Natural killer cell (primary cell): ENCODE measurements around the gene AXDND1. TPM values are rescaled to one million over a fixed set of nuclear protein-coding genes. Genes with fewer than 3 reads are reported as not detected.
"Not testable (repeated sequence)": the region's sequence is repeated elsewhere in the genome, so short reads cannot be mapped to it uniquely, and the experiment has no call there.

Experiments used
- ATAC-seq, 3 donors: fragments of 150-1000 bp in 2 of 3; fragments of 200-7000 bp in 1 of 3; cut with Tn5 transposase; 1 replicate in 1 of 3; 2 replicates in 2 of 3; pipeline ENCODE4 v1.10.0; 2021; ENCODE audit warnings: mild to moderate bottlenecking in 2 of 3, moderate library complexity in 2 of 3
- DNase-seq, 2 donors: peaks; one replicate each; pipeline versions ENCODE4 v3.0.0 to v3.0.0-alpha.2; 2013 to 2021; ENCODE audit warnings: mixed read lengths in 1 of 2
- H3K27ac ChIP-seq: one replicate; pipeline ENCODE4 v1.5.1; 2013; ENCODE audit warnings: mild to moderate bottlenecking, low read length
- H3K27me3 ChIP-seq: one replicate; pipeline ENCODE4 v1.6.1; 2013; ENCODE audit warnings: low read length; ENCODE audit not compliant: control insufficient read depth, insufficient read depth
- H3K36me3 ChIP-seq: one replicate; pipeline ENCODE4 v1.6.1; 2013; ENCODE audit warnings: low read length; ENCODE audit not compliant: control insufficient read depth, insufficient read depth
- H3K4me1 ChIP-seq: one replicate; pipeline ENCODE4 v1.6.1; 2013; ENCODE audit warnings: low read length; ENCODE audit not compliant: control insufficient read depth, insufficient read depth
- H3K4me3 ChIP-seq: one replicate; pipeline ENCODE4 v1.5.1; 2013; ENCODE audit warnings: low read length
- H3K9me3 ChIP-seq: one replicate; pipeline ENCODE4 v1.6.1; 2013; ENCODE audit warnings: low read length; ENCODE audit not compliant: control insufficient read depth, insufficient read depth
- H3K27ac Mint-ChIP-seq, 2 donors: one replicate each; pipeline ENCODE4 v1.8.0; 2022; ENCODE audit warnings: mild to moderate bottlenecking in 2 of 2, mixed read lengths in 2 of 2, moderate library complexity in 1 of 2
- H3K27me3 Mint-ChIP-seq, 2 donors: one replicate each; pipeline ENCODE4 v1.8.0; 2022; ENCODE audit warnings: low read depth in 2 of 2, mixed read lengths in 2 of 2
- H3K36me3 Mint-ChIP-seq: one replicate; pipeline ENCODE4 v1.8.0; 2022; ENCODE audit warnings: mixed read lengths
- H3K4me1 Mint-ChIP-seq, 2 donors: one replicate each; pipeline ENCODE4 v1.8.0; 2022; ENCODE audit warnings: mixed read lengths in 2 of 2
- H3K4me3 Mint-ChIP-seq: one replicate; pipeline ENCODE4 v1.8.0; 2022; ENCODE audit warnings: mild to moderate bottlenecking, moderate library complexity, mixed read lengths
- H3K9me3 Mint-ChIP-seq, 2 donors: one replicate each; pipeline ENCODE4 v1.8.0; 2022; ENCODE audit warnings: mixed read lengths in 2 of 2
- CTCF ChIP-seq: fragments of 200-600 bp; IDR thresholded peaks from one replicate; pipeline ENCODE4 v1.8.0; 2022; ENCODE audit warnings: antibody characterized with exemption
- WGBS: methylation state at CpG from one replicate; pipeline ENCODE4 v1.1.7; 2013; ENCODE audit warnings: missing lambda C conversion rate; ENCODE audit not compliant: insufficient coverage; 5-methylcytosine and 5-hydroxymethylcytosine counted together
- intact Hi-C: fragments of 100-400 bp; cut with micrococcal nuclease; formaldehyde crosslinking; loops from one replicate; pipeline ENCODE4 v1.14.2; 2022
- total RNA-seq, 4 donors: library from RNA; stranded (reverse); fragments of 120-200 nt in 1 of 4; gene quantifications; one replicate each; pipeline versions ENCODE4 v1.2.3 to v1.2.4, GENCODE V29; 2013 to 2022

Gene AXDND1
- total RNA-seq, 3 donors from 2014 or later (not counting 1 experiment from before 2014, with no cell fraction given) = 0.78 to 2.0 (median 1.7) TPM

DNA sequence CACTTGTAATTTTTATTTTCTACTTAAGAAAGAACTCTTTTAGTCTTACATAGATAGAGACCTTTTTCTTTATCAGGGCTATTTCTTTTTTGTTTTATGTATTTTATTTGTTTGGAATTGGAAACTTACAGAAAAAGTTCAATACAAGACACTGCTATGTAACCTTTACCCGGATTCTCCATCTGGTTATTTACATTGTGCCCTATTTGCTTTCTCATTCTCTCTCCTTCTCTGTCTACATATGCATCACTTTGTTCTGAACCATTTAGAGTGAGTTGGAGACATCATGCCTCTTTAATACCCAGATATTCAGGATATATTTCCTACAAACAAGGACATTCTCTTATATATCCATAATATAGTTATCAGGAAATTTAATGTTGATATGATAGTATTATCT lies 18.3 kb downstream of the AXDND1 start:
- no peak for TF ChIP-seq CTCF
- H3K4me3 ChIP-seq = no peak overlapping the region
- Mint-ChIP-seq H3K27me3 (peaks cover 0 to 7% of the 10 kb centered on the region in 2 donors), H3K9me3 (no peaks in the 10 kb centered on the region), H3K4me3 (no peak overlapping the region), H3K36me3 (no peaks in the 10 kb centered on the region), H3K27ac (no peak overlapping the region), H3K4me1 (no peaks in the 10 kb centered on the region)
- no peaks in the 10 kb centered on the region for H3K4me1 ChIP-seq
- ATAC-seq (no peak), DNase-seq (no peak)
- no peaks in the 10 kb centered on the region for H3K9me3 ChIP-seq
- H3K27me3 ChIP-seq = no peaks in the 10 kb centered on the region
- H3K27ac ChIP-seq = no peak overlapping the region
- WGBS = 75% methylated on average over 1 of the region's 1 CpG
- intact Hi-C loops = no loop called here
- H3K36me3 ChIP-seq = no peaks in the 10 kb centered on the region

DNA sequence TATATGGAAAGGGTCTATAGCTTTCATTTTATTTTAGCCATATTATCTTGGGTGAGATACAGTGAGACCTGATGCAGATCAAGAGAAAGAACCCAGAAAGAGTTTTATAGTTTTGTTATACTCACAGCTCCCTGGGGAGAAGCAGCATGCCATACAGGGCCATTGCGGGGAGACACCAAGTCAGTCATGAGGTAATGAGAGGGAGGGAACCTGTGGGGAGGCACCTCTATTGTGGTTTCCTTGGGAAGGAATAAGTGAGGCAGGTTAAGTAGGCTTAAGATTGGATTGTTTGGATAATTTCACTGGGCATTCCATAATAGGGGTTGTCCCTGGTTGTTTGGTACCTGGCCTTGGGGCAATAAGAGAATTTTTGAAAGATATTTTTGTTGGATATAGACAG lies 19.7 kb downstream of the AXDND1 start:
- ATAC-seq (no peak), DNase-seq (no peak)
- H3K36me3 Mint-ChIP-seq = no peaks in the 10 kb centered on the region
- 89% methylated on average over 1 of the region's 1 CpG for WGBS
- Histone ChIP-seq H3K4me1 (no peaks in the 10 kb centered on the region), H3K27me3 (no peaks in the 10 kb centered on the region), H3K36me3 (no peaks in the 10 kb centered on the region), H3K27ac (no peak overlapping the region), H3K9me3 (no peaks in the 10 kb centered on the region), H3K4me3 (no peak overlapping the region)
- intact Hi-C loops = no loop called here
- H3K27ac Mint-ChIP-seq = no peak overlapping the region
- H3K9me3 Mint-ChIP-seq = no peaks in the 10 kb centered on the region
- no peak overlapping the region for H3K4me3 Mint-ChIP-seq
- no peak for TF ChIP-seq CTCF
- H3K4me1 Mint-ChIP-seq = no peaks in the 10 kb centered on the region
- H3K27me3 Mint-ChIP-seq = peaks cover 0 to 7% of the 10 kb centered on the region in 2 donors

DNA sequence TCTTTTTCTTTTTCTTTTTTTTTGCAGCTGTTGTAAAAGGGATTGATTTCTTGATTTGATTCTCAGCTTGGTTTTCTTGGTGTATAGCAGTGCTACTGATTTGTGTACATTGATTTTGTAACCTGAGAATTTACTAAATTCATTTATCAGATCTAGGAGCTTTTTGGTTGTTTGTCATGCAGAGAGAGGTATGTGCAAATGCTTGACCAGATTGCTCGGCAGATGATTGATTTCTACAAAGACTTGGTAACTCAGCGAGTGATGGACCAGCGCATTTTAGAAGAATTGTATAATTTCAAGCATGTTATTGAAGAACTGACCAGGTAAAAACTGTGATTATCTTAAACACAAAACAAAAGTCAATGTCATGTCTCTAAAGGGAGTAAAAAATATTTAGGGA lies 27.9 kb downstream of the AXDND1 start:
- Mint-ChIP-seq H3K9me3 (peaks cover 2 to 4% of the 10 kb centered on the region in 2 donors), H3K27me3 (peaks cover 27 to 33% of the 10 kb centered on the region in 2 donors)

DNA sequence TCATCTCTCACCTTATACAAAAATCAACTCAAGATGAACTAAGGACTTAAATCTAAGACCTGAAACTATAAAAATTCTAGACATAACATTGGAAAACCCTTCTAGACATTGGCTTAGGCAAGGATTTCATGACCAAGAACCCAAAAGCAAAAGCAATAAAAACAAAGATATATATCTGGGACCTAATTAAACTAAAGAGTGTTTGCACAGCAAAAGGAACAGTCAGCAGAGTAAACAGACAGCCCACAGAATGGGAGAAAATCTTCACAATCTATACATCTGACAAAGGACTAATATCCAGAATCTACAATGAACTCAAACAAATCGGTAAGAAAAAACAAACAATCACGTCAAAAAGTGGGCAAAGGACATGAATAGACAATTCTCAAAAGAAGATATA lies 33.6 kb downstream of the AXDND1 start:
- H3K27ac ChIP-seq, H3K27ac Mint-ChIP-seq, H3K36me3 Mint-ChIP-seq, H3K36me3 ChIP-seq, H3K27me3 ChIP-seq, H3K4me1 Mint-ChIP-seq, H3K9me3 Mint-ChIP-seq, H3K4me3 Mint-ChIP-seq, DNase-seq, H3K4me1 ChIP-seq, H3K9me3 ChIP-seq, intact Hi-C loops, H3K4me3 ChIP-seq, ATAC-seq: not testable (repeated sequence)
- peaks cover 9 to 11% of the 10 kb centered on the region in 2 donors for H3K27me3 Mint-ChIP-seq
- WGBS = 83% methylated on average over 2 of the region's 2 CpGs

More for the DNA sequence above, 27.9 kb downstream of the AXDND1 start:
- H3K4me1 Mint-ChIP-seq = no peaks in the 10 kb centered on the region
- TF ChIP-seq CTCF = no peak
- Histone ChIP-seq H3K9me3 (no peaks in the 10 kb centered on the region), H3K4me3 (no peak overlapping the region), H3K27me3 (no peaks in the 10 kb centered on the region), H3K27ac (no peak overlapping the region), H3K4me1 (no peaks in the 10 kb centered on the region), H3K36me3 (no peaks in the 10 kb centered on the region)
- H3K36me3 Mint-ChIP-seq = peaks cover 14% of the 10 kb centered on the region
- ATAC-seq (no peak), DNase-seq (no peak)
- no peak overlapping the region for H3K4me3 Mint-ChIP-seq
- H3K27ac Mint-ChIP-seq = no peak overlapping the region
- intact Hi-C loops = no loop called here
- whole genome bisulfite sequencing = 98% methylated on average over 3 of the region's 3 CpGs

- no CpG with 5 or more reads among the region's 3 CpGs for WGBS
- H3K4me1 Mint-ChIP-seq, H3K4me1 ChIP-seq, DNase-seq, H3K27ac Mint-ChIP-seq, H3K9me3 ChIP-seq, H3K36me3 ChIP-seq, H3K27me3 ChIP-seq, H3K4me3 Mint-ChIP-seq, ATAC-seq, H3K36me3 Mint-ChIP-seq, H3K27ac ChIP-seq, H3K27me3 Mint-ChIP-seq, intact Hi-C loops, H3K9me3 Mint-ChIP-seq, H3K4me3 ChIP-seq: not testable (repeated sequence)
Observed at GRCh38 chr1:179417760-179418159, 52.0 kb downstream of the AXDND1 start.

GRCh38 chr1:179418706-179419105 lies 52.9 kb downstream of the AXDND1 start:
- 86% methylated on average over 30 of the region's 32 CpGs for WGBS
- H3K27ac Mint-ChIP-seq, H3K27me3 ChIP-seq, intact Hi-C loops, H3K27ac ChIP-seq, H3K9me3 ChIP-seq, H3K4me1 Mint-ChIP-seq, H3K4me3 Mint-ChIP-seq, ATAC-seq, H3K9me3 Mint-ChIP-seq, H3K27me3 Mint-ChIP-seq, H3K36me3 Mint-ChIP-seq, DNase-seq, H3K36me3 ChIP-seq, H3K4me1 ChIP-seq, H3K4me3 ChIP-seq: not testable (repeated sequence)
